Measurements from ENCODE around the gene TBC1D9.

Gene TBC1D9

DNA sequence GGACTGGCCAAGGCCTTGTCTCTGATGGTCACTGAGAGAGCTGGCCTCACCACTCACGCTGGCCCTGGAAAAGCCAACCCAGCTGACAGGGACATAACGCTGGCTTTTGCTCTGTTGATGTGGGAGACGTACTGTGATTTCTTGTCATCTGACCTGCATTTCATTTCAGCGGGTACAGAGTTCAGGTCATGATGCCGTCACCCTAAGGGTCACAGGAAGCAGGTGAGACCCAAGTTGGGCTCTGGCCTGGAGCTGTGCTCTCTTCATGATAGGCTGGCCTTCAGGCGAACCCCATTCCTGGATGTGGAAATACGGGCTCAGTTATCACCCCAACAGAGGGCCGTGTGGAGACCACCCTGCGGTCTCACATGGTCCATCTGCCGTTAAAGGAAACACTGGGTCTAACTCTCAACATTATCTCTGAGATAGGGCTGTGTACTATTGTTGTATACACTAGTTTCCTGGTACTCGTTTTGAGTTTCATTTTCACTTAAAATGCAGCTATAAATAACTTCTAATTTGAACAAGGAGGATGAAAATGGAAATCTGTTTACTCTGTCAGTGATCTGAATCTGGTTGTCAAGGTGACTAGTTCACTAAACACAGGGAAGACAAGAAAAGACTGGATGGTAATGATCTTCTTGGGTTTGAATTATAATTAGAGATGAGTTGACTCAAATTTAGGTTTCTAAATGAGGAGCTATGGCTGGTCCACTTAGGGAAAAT lies 89.1 kb downstream of the TBC1D9 start:
- H3K4me3 ChIP-seq (ENCODE audit: low read depth, low read length): no peak overlapping the region
- no peak for DNase-seq (ENCODE audit: low read depth)

GRCh38 chr4:140662082-140662869 lies 93.9 kb downstream of the TBC1D9 start:
- DNase-seq (ENCODE audit: low read depth): no peak
- no peak overlapping the region for H3K4me3 ChIP-seq (ENCODE audit: low read depth, low read length)

- DNase-seq (ENCODE audit: low read depth): no peak
These were observed 94.6 kb downstream of the TBC1D9 start for GRCh38 chr4:140661550-140661949.

DNA sequence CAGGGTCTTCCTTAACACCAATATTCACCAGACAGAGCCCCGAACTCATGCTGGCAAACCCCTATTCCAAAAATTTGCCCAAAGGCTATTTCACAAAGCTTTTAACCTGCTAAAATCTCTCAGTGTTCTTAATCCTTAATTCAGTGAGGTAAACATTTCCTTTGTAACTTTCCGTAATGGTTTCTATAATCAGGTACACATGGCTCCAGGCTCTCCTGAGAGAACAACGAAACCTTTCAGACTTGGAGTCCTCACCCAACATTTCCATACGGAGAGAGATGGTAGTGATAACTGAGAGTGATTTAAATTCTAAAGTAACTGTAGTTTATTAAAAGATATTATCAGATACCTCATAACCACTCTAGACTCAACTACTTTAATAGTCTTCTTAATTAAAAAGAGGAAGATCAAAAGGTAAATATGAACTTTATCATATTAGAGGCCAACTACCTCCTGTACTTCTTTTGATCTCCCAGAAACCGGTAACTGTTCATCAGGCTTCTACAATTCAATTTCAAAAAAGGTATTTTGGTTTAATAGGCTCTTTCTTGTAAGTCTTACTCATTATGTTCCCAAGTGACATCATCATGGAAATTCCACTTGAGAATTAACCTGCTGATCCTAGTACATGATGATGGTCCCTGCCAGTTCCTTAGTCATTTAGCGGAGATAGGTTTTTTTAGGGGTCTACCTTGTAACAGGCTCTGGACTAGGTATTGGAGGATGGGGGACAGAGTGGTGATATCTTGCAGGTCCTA lies 96.1 kb downstream of the TBC1D9 start:
- DNase-seq (ENCODE audit: low read depth): peak; percentile 10

More at GRCh38 chr4:140661550-140661949, 94.6 kb downstream of the TBC1D9 start:
- no peak overlapping the region for H3K4me3 ChIP-seq (ENCODE audit: low read depth, low read length)

GRCh38 chr4:140654495-140654814 lies 101.7 kb downstream of the TBC1D9 start:
- H3K4me3 ChIP-seq (ENCODE audit: low read depth, low read length): no peak overlapping the region
- DNase-seq (ENCODE audit: low read depth): no peak

More for the DNA sequence above, 96.1 kb downstream of the TBC1D9 start:
- H3K4me3 ChIP-seq (ENCODE audit: low read depth, low read length): no peak overlapping the region

GRCh38 chr4:140653718-140654494 lies 102.3 kb downstream of the TBC1D9 start:
- no peak overlapping the region for H3K4me3 ChIP-seq (ENCODE audit: low read depth, low read length)
- peak; percentile 15 for DNase-seq (ENCODE audit: low read depth)

DNA sequence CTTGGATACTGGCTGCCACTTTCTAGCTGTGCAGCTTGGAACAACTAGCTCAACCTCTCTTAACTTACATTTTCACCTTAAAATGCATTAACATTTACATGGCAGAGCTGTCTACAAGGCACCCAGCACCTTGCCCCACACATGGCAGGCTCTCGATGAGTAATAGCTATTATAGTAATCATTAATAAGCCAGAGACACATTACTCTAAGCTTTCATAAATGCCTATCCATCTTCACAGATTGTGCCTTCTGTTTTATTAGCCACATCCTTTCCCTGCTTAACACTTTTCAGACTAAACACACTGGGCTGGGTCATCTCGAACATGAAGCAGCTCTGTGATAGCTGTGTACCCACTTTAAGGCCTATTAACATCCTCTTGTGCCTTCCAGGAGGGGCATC lies 103.6 kb downstream of the TBC1D9 start:
- DNase-seq (ENCODE audit: low read depth): no peak
- no peak overlapping the region for H3K4me3 ChIP-seq (ENCODE audit: low read depth, low read length)

GRCh38 chr4:140648716-140649308 lies 107.4 kb downstream of the TBC1D9 start:
- H3K4me3 ChIP-seq (ENCODE audit: low read depth, low read length): no peak overlapping the region
- no peak for DNase-seq (ENCODE audit: low read depth)

DNA sequence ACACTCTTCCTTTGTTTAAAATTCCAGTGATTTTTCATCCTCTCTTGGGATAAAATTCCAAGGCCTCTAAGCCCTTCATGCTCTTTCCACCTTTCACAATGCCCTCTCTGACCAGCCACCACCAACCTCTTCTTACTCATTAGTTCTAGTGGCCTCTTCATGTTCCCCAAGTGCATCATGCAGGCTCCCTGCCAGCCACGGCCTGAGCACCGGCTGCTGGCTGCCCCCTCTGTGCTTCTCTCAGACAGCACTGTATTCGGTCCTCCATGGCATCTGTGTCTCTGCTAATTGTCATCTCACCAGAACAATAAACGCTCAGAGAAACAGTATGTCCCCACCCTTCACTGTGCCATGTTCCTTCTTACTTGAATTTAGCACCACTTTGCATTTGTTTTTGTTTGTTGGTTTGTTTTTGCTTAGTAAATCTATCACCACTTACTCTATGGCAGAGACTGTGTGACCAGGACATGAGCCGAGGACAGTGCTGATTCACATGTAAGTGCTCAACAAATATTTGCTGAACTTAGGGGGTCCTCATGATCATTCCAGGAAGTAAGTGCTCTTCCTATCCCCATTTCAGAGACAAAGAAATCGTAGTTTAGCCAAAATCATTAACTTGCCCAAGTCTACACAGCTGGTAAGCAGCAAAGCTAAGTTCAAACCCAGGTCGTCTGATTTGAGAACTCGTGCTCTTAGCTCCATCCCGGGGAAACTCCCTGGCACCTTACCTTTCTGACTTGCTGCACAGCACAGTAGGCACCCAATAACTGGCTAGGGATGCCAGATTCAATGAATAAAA lies 110.4 kb downstream of the TBC1D9 start:
- no peak for DNase-seq (ENCODE audit: low read depth)
- H3K4me3 ChIP-seq (ENCODE audit: low read depth, low read length): no peak overlapping the region

- DNase-seq (ENCODE audit: low read depth): no peak
- H3K4me3 ChIP-seq (ENCODE audit: low read depth, low read length): no peak overlapping the region
These were observed 111.0 kb downstream of the TBC1D9 start for GRCh38 chr4:140645196-140645595.

- H3K4me3 ChIP-seq (ENCODE audit: low read depth, low read length): no peak overlapping the region
- no peak for DNase-seq (ENCODE audit: low read depth)
These were observed 111.6 kb downstream of the TBC1D9 start for GRCh38 chr4:140644470-140645185.

GRCh38 chr4:140643571-140644055 lies 112.6 kb downstream of the TBC1D9 start:
- H3K4me3 ChIP-seq (ENCODE audit: low read depth, low read length): no peak overlapping the region
- no peak for DNase-seq (ENCODE audit: low read depth)

DNA sequence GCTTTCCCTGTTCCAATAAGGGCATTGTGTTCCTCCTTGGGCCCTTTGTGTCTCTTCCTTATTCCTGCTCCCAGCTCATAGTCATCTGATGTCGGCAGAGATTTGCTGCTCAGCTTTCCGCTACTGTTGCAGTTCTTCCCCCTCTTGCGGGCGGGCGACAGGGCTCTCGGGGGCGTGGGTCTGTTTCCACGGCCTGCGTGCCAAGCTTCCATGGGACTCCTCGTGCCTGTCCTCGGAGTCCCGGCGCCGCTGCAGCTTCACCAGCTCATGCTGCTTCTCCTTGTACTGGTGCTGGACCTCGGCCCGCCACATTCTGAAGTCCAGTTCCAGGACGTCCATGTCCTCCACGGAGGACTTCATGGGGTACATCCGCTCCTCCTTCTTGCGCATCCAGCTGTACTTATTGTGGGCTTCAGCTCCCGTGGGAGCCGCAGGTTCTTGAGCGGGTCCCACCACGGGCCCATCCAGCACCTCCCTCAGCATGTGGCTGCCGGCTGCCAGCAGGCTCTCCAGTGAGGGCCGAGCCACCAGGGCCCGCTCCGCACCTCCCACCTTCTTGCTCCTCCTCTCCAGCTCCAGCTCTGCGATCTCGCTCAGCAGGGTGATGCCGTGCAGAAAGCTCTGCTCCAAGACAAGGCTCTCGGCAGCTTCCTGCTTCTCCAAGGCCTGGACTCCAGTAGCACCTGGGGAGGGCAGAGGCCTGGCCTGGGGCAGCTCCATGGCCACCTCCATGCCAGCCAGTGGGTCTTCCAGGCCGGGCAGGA lies 113.3 kb downstream of the TBC1D9 start:
- no peak for DNase-seq (ENCODE audit: low read depth)
- H3K4me3 ChIP-seq (ENCODE audit: low read depth, low read length): no peak overlapping the region

DNA sequence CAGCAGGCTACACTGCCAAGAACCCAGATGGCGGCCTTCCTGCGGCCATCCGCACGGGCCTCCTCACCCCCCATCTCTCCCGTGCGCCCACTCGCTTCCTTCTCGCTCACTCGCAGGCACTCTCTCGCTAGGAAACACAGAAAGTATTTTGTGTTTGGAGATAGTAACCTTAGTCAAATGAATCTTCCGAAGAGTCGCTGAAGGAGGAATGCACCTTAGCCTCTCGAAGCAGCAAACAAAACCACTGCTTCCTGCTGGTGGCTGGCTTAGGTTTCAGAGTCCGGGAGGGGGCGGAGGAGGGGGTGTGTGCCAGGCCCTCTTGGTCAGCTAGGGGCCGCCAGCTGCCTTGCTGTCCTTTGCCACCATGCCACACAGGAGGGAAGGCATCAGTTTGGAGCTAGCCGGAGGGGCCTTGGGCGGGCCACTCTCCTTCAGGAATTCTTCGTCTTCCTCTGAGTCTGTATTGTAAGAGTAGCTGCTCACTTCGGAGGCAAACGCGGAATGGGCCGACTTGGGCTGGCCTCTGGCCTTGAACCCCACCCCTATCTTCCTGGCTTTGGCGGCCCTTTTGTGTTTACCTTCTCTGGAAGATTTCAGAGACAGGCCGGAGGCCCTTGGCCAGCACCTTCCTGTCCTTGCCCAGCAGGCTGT lies 114.3 kb downstream of the TBC1D9 start:
- H3K4me3 ChIP-seq (ENCODE audit: low read depth, low read length): no peak overlapping the region
- DNase-seq (ENCODE audit: low read depth): no peak

GRCh38 chr4:140641105-140641555 lies 115.1 kb downstream of the TBC1D9 start:
- no peak for DNase-seq (ENCODE audit: low read depth)
- no peak overlapping the region for H3K4me3 ChIP-seq (ENCODE audit: low read depth, low read length)

DNA sequence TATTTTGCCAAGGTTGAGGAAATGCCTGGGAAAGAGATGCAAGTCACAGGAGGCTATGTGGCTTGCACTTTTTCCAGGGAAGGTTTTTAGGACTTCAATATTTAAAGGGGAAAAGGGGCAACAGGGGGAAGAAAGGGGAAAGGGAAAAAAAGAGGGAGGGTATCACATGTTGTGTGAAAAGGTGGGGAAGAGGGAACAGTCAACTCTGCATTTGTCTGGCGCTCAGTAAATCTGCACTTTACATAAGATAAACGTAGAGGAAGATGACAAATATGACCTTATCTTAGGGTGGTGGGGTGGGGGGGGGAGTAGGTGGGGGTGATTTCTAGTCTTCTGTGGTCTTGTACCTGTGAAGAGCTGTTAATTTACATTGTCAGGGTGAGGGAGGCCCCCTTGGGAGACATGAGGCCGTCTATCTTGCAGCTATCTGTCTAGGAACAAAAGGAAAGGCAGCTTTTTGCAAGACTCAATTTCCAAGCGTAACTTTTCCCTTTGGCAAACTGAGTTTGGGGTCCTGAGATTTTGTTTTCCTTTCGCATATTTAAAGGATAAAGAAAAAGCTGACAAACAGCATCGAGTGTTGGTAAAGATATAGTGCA lies 115.9 kb downstream of the TBC1D9 start:
- H3K4me3 ChIP-seq (ENCODE audit: low read depth, low read length): no peak overlapping the region
- no peak for DNase-seq (ENCODE audit: low read depth)

Data from skeletal muscle cell (primary cell).